Subcutaneous adipose tissue (tissue), 4 donors: ENCODE measurements around the gene APEH. TPM values are rescaled to one million over a fixed set of nuclear protein-coding genes. Genes with fewer than 3 reads are reported as not detected.

Experiments used
- total RNA-seq, 4 donors: library from RNA; depleted of rRNA; stranded (reverse); fragments of >200 nt; gene quantifications; one replicate each; pipeline ENCODE4 v1.1.0, GENCODE V29; 2016
- TF ChIP-seq, protein P1 (sequence below): fragments of 450-650 bp; IDR thresholded peaks from one replicate; pipeline ENCODE4 v1.5.1; 2016; ENCODE audit warnings: low read depth, mild to moderate bottlenecking, control low read depth, antibody characterized with exemption, moderate library complexity

The APEH gene
- total RNA-seq, 4 donors from 2014 or later = 40.8 to 65.6 (median 51.3) TPM

DNA sequence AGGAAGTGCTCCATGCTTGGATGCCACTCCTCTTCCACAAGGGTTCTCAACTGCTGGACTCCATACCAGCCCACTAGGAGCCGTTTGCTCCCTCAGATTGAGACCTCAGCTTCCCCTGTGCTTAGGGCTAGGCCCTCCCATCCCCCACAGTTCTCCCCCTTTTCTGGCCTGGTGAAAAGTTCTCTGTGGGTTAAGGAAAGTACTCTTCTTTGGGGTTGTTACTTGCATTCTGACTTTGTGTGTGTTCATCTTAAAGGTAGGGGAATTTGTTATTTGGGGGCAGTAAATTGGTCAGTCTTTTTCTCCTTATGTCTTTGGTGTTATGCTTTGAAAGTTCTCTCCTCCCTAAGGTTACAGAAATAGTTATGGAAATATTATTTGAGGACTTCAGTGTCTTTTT, 24.0 kb upstream of the APEH start:
- TF ChIP-seq, protein P1, sequence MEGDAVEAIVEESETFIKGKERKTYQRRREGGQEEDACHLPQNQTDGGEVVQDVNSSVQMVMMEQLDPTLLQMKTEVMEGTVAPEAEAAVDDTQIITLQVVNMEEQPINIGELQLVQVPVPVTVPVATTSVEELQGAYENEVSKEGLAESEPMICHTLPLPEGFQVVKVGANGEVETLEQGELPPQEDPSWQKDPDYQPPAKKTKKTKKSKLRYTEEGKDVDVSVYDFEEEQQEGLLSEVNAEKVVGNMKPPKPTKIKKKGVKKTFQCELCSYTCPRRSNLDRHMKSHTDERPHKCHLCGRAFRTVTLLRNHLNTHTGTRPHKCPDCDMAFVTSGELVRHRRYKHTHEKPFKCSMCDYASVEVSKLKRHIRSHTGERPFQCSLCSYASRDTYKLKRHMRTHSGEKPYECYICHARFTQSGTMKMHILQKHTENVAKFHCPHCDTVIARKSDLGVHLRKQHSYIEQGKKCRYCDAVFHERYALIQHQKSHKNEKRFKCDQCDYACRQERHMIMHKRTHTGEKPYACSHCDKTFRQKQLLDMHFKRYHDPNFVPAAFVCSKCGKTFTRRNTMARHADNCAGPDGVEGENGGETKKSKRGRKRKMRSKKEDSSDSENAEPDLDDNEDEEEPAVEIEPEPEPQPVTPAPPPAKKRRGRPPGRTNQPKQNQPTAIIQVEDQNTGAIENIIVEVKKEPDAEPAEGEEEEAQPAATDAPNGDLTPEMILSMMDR = no peak

DNA sequence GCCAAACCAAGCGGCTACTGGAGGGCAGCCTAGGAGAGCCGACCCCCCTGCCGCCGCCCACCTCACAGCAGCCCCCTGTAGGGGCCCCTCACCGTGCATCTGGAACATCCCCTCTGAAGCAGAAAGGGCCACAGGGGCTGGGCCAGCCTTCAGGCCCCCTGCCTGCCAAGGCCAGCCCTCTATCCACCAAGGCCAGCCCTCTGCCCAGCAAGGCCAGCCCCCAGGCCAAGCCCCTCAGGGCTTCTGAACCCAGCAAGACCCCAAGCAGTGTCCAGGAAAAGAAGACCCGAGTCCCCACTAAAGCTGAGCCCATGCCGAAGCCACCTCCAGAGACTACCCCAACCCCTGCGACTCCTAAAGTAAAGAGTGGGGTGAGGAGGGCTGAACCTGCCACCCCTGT, 23.5 kb upstream of the APEH start:
- TF ChIP-seq, protein P1 = no peak

DNA sequence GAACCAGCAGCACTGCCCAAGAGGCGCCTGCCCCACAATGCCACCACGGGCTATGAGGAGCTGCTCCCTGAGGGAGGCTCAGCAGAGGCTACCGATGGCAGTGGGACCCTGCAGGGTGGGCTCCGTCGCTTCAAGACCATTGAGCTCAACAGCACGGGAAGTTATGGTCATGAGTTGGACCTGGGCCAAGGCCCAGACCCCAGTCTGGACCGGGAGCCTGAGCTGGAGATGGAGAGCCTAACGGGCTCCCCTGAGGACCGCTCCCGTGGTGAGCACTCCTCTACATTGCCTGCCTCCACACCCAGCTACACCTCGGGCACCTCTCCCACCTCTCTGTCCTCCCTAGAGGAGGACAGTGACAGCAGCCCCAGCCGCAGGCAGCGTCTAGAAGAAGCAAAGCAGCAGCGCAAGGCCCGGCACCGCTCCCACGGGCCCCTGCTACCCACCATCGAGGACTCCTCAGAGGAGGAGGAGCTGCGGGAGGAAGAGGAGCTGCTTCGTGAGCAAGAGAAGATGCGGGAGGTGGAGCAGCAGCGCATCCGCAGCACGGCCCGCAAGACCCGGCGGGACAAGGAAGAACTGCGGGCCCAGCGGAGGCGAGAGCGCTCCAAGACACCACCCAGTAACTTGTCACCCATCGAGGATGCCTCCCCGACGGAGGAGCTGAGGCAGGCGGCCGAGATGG, 21.8 kb upstream of the APEH start:
- TF ChIP-seq, protein P1 = no peak

DNA sequence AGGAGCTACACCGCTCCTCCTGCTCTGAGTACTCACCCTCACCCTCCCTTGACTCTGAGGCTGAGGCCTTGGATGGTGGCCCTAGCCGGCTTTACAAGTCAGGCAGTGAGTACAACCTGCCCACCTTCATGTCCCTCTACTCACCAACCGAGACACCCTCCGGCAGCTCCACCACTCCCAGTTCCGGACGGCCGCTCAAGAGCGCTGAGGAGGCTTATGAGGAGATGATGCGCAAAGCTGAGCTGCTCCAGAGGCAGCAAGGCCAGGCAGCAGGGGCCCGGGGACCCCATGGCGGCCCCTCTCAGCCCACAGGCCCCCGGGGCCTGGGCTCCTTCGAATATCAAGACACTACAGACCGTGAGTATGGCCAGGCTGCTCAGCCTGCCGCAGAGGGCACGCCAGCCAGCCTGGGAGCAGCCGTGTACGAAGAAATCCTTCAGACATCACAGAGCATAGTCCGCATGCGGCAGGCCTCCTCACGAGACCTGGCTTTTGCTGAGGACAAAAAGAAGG, 21.2 kb upstream of the APEH start:
- TF ChIP-seq, protein P1 = no peak

DNA sequence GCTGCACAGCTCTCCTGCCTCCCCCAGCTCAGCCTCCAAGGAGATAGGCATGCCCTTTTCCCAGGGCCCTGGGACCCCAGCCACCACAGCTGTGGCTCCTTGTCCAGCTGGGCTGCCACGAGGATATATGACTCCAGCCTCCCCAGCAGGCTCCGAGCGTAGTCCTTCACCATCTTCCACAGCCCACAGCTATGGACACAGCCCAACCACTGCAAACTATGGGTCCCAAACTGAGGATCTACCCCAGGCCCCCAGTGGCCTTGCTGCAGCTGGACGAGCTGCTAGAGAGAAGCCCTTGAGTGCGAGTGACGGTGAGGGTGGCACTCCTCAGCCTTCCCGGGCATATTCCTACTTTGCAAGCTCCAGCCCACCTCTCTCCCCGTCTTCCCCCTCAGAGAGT, 20.5 kb upstream of the APEH start:
- TF ChIP-seq, protein P1 = no peak

DNA sequence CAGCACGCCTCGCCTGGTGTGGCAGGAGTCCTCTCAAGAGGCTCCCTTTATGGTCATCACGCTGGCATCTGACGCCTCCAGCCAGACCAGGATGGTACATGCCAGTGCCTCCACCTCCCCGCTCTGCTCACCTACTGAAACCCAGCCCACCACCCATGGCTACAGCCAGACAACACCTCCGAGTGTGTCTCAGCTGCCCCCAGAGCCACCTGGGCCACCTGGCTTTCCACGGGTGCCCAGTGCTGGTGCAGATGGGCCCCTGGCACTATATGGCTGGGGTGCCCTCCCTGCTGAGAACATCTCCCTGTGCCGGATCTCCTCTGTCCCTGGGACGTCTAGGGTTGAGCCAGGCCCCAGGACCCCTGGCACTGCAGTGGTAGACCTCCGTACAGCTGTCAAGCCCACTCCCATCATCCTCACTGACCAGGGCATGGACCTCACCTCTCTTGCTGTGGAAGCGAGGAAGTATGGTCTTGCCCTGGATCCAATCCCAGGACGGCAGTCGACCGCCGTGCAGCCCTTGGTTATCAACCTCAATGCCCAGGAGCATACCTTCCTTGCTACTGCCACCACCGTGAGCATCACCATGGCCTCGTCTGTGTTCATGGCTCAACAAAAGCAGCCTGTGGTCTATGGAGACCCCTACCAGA, 19.9 kb upstream of the APEH start:
- TF ChIP-seq, protein P1 = no peak

DNA sequence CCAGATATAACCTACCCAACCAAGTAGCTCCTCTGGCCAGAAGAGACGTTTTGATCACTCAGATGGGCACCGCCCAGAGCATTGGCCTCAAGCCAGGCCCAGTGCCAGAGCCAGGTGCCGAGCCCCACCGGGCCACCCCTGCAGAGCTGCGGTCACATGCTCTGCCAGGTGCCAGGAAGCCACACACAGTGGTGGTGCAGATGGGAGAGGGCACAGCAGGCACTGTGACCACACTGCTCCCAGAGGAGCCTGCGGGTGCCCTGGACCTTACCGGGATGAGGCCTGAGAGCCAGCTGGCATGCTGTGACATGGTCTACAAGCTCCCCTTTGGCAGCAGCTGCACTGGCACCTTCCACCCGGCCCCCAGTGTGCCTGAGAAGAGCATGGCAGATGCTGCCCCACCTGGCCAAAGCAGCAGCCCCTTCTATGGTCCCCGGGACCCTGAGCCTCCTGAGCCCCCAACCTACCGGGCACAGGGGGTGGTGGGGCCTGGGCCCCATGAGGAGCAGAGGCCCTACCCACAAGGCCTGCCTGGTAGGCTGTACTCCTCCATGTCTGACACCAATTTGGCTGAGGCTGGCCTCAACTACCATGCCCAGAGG, 19.1 kb upstream of the APEH start:
- TF ChIP-seq, protein P1 = no peak
